Measurements from ENCODE around the gene AKNA. TPM values are rescaled to one million over a fixed set of nuclear protein-coding genes. Genes with fewer than 3 reads are reported as not detected.

Gene AKNA
- total and polyA plus RNA-seq, 2 of the 8 experiments (the other 6 are each of a cell fraction or from before 2014, with no cell fraction given): 21.0 to 27.4 TPM

GRCh38 chr9:114389612-114390368, 2.0 kb upstream of the AKNA start:
- H3K4me1 ChIP-seq (replicated peaks in 1 of 4; ENCODE audit: control insufficient read depth in 3 of 4, insufficient read depth in 4 of 4, low read length in 3 of 4): peaks cover 19 to 40% (median 30%) of the 10 kb centered on the region in 4 experiments
- H2BK120ac ChIP-seq (replicated peaks; ENCODE audit: low read depth, low read length): no peak overlapping the region
- no peak overlapping the region; the same call in 1 of the 2 replicates for H4K8ac ChIP-seq (ENCODE audit: extremely low read depth, insufficient read depth, low read length)
- 82% methylated on average over 7 of the region's 7 CpGs; no CpG with 5 or more reads in 1 of the 2 experiments for WGBS, 2 experiments (ENCODE audit: extremely low coverage in 1 of 2, insufficient coverage in 1 of 2, insufficient read length in 1 of 2, insufficient replicate concordance in 2 of 2, low coverage in 1 of 2, low lambda C conversion rate in 2 of 2, missing lambda C conversion rate in 1 of 2)
- H3K14ac ChIP-seq (ENCODE audit: insufficient read length): no peak overlapping the region
- no peak for FAIRE-seq
- POLR2A ChIA-PET (ENCODE audit: partially characterized antibody): interaction anchor here (1.1 to 10.9 kb wide), 6 partner anchors 7 to 196 kb away, joined by 3 to 67 read pairs (median 6); no protein-coding TSS in a partner anchor
- H3K23ac ChIP-seq (ENCODE audit: insufficient read length): no peak overlapping the region
- no peak for DNase-seq (ENCODE audit: low read depth in 1 of 2, low spot score in 2 of 2)
- no peak overlapping the region; the same call in 1 of the 2 replicates for H2BK15ac ChIP-seq (ENCODE audit: low read length)
- CTCF ChIA-PET (ENCODE audit: partially characterized antibody): interaction anchor here (0.8 to 4.6 kb wide), 11 partner anchors 8 to 285 kb away, joined by 3 to 20 read pairs (median 4); no protein-coding TSS in a partner anchor
- no peak overlapping the region for H2BK20ac ChIP-seq (ENCODE audit: low read length)
- no peak overlapping the region for H4K91ac ChIP-seq (replicated peaks; ENCODE audit: insufficient read length, low read length)
- no peak overlapping the region for H2AFZ ChIP-seq (ENCODE audit: low read length)
- H3K27ac ChIP-seq (ENCODE audit: low read depth, low read length): no peak overlapping the region
- H3K9ac ChIP-seq (replicated peaks in 1 of 4; ENCODE audit: extremely low read depth in 1 of 4, low read depth in 3 of 4, low read length in 3 of 4): no peak overlapping the region
- no peak overlapping the region for H3K4me3 ChIP-seq (ENCODE audit: extremely low read depth in 1 of 4, insufficient read depth in 2 of 4, low read depth in 3 of 4, low read length in 4 of 4)
- no peak overlapping the region for H2AK5ac ChIP-seq (ENCODE audit: low read depth, low read length)
- no peaks in the 10 kb centered on the region for H4K20me1 ChIP-seq (replicated peaks in 1 of 2; ENCODE audit: control insufficient read depth in 1 of 2, insufficient read depth in 2 of 2, low read length in 2 of 2)
- H3K79me1 ChIP-seq (ENCODE audit: low read depth, low read length): peaks cover 3% of the 10 kb centered on the region; the same call in 1 of the 2 replicates
- no peak overlapping the region for H3K4ac ChIP-seq (replicated peaks; ENCODE audit: insufficient read length, low read depth, low read length)
- H2BK5ac ChIP-seq (ENCODE audit: low read depth, low read length): no peak overlapping the region; the same call in 1 of the 2 replicates
- no peaks in the 10 kb centered on the region for H3K23me2 ChIP-seq (ENCODE audit: low read depth, low read length)
- H3K4me2 ChIP-seq (ENCODE audit: insufficient read depth in 1 of 2, low read depth in 2 of 2, low read length in 2 of 2): 0 out of 4 replicates have a peak overlapping the region, but pooled peaks of 1 of the 2 experiments have one; percentile 7
- peaks cover 0 to 2% (median 0%) of the 10 kb centered on the region in 4 experiments; a peak in 1 of 8 replicates for H3K36me3 ChIP-seq (ENCODE audit: control insufficient read depth in 2 of 4, insufficient read depth in 4 of 4, low read length in 3 of 4)
- H3K27me3 ChIP-seq (replicated peaks in 1 of 4; ENCODE audit: control insufficient read depth in 3 of 4, extremely low read depth in 1 of 4, insufficient read depth in 3 of 4, low read length in 3 of 4): no peaks in the 10 kb centered on the region; a peak in 1 of 7 replicates
- TF ChIP-seq, protein P1, sequence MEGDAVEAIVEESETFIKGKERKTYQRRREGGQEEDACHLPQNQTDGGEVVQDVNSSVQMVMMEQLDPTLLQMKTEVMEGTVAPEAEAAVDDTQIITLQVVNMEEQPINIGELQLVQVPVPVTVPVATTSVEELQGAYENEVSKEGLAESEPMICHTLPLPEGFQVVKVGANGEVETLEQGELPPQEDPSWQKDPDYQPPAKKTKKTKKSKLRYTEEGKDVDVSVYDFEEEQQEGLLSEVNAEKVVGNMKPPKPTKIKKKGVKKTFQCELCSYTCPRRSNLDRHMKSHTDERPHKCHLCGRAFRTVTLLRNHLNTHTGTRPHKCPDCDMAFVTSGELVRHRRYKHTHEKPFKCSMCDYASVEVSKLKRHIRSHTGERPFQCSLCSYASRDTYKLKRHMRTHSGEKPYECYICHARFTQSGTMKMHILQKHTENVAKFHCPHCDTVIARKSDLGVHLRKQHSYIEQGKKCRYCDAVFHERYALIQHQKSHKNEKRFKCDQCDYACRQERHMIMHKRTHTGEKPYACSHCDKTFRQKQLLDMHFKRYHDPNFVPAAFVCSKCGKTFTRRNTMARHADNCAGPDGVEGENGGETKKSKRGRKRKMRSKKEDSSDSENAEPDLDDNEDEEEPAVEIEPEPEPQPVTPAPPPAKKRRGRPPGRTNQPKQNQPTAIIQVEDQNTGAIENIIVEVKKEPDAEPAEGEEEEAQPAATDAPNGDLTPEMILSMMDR (IDR thresholded peaks at IDR 0.05; ENCODE audit: control extremely low read depth in 1 of 3, insufficient read depth in 1 of 3, low read depth in 1 of 3, low read length in 3 of 3): peak in 1 of 3 experiments; percentile 12; a peak in 1 of 4 replicates
- TF ChIP-seq CBX8 (IDR thresholded peaks at IDR 0.05; ENCODE audit: borderline replicate concordance, low read depth, low read length): no peak
- H2BK12ac ChIP-seq (ENCODE audit: low read depth, low read length): no peak overlapping the region
- no peak overlapping the region for H4K5ac ChIP-seq (ENCODE audit: insufficient read length, low read depth, low read length)
- H3K18ac ChIP-seq (ENCODE audit: extremely low read depth, low read length): no peak overlapping the region
- H3K79me2 ChIP-seq (ENCODE audit: control insufficient read depth in 1 of 2, insufficient read depth in 2 of 2, low read length in 2 of 2): peaks cover 0 to 6% of the 10 kb centered on the region in 2 experiments; a peak in 1 of 4 replicates
- no peaks in the 10 kb centered on the region for H3K9me3 ChIP-seq (ENCODE audit: insufficient read depth in 2 of 2, low read depth in 1 of 2, low read length in 1 of 2)
- H3K56ac ChIP-seq (replicated peaks; ENCODE audit: insufficient read length, low read depth, low read length): no peak overlapping the region
